Stimulated activated naive CD4-positive, alpha-beta T cell (primary cell): ENCODE results near the gene SOX5.
"Not testable (repeated sequence)": the region's sequence is repeated elsewhere in the genome, so short reads cannot be mapped to it uniquely, and the experiment has no call there.

Source experiments
- DNase-seq, 6 experiments: peaks; one replicate each; lab custom pipeline; 2025; lab: John Stamatoyannopoulos, UW

The SOX5 gene

GRCh38 chr12:23909551-23909950, 39.9 kb downstream of the SOX5 start:
- no peak for DNase-seq

- no peak for DNase-seq
Observed at GRCh38 chr12:23906329-23906728, 43.1 kb downstream of the SOX5 start.

- DNase-seq = no peak
Observed at GRCh38 chr12:23899434-23899833, 50.0 kb downstream of the SOX5 start.

GRCh38 chr12:23898121-23898520, 51.3 kb downstream of the SOX5 start:
- DNase-seq = no peak

- DNase-seq = no peak
Observed at GRCh38 chr12:23895792-23896218, 53.7 kb downstream of the SOX5 start.

- no peak for DNase-seq
Observed at GRCh38 chr12:23893611-23894010, 55.9 kb downstream of the SOX5 start.

GRCh38 chr12:23891115-23891514, 58.4 kb downstream of the SOX5 start:
- no peak for DNase-seq

- no peak for DNase-seq
Observed at GRCh38 chr12:23889069-23889440, 60.4 kb downstream of the SOX5 start.

- DNase-seq = no peak
Observed at GRCh38 chr12:23888396-23889068, 60.9 kb downstream of the SOX5 start.

GRCh38 chr12:23887055-23887835, 62.2 kb downstream of the SOX5 start:
- no peak for DNase-seq

GRCh38 chr12:23885394-23885793, 64.1 kb downstream of the SOX5 start:
- DNase-seq = no peak

- no peak for DNase-seq
Observed at GRCh38 chr12:23884909-23885308, 64.6 kb downstream of the SOX5 start.

GRCh38 chr12:23880988-23881387, 68.5 kb downstream of the SOX5 start:
- DNase-seq = no peak

GRCh38 chr12:23876618-23877017, 72.9 kb downstream of the SOX5 start:
- DNase-seq = not testable (repeated sequence)

GRCh38 chr12:23867794-23868193, 81.7 kb downstream of the SOX5 start:
- no peak for DNase-seq

GRCh38 chr12:23862701-23863100, 86.8 kb downstream of the SOX5 start:
- DNase-seq = no peak

GRCh38 chr12:23860019-23860418, 89.5 kb downstream of the SOX5 start:
- DNase-seq = no peak

GRCh38 chr12:23857178-23857577, 92.3 kb downstream of the SOX5 start:
- no peak for DNase-seq

- DNase-seq = no peak
Observed at GRCh38 chr12:23855813-23856212, 93.7 kb downstream of the SOX5 start.

GRCh38 chr12:23854598-23854997, 94.9 kb downstream of the SOX5 start:
- no peak for DNase-seq

- no peak for DNase-seq
Observed at GRCh38 chr12:23853640-23854039, 95.8 kb downstream of the SOX5 start.

- DNase-seq = no peak
Observed at GRCh38 chr12:23851602-23852001, 97.9 kb downstream of the SOX5 start.

GRCh38 chr12:23847857-23848256, 101.6 kb downstream of the SOX5 start:
- no peak for DNase-seq

GRCh38 chr12:23843958-23844357, 105.5 kb downstream of the SOX5 start:
- DNase-seq = no peak
